ENCODE results near the gene PICALM.

The PICALM gene

GRCh38 chr11:86050196-86050709, 18.6 kb downstream of the PICALM start:
- TF ChIP-seq CTCF (IDR thresholded peaks at IDR 0.05; ENCODE audit: control insufficient read depth, extremely low read depth, insufficient read depth) = no peak
- no peak overlapping the region for H3K4me3 ChIP-seq (ENCODE audit: low read depth, low read length)
- DNase-seq (ENCODE audit: low read depth) = no peak

DNA sequence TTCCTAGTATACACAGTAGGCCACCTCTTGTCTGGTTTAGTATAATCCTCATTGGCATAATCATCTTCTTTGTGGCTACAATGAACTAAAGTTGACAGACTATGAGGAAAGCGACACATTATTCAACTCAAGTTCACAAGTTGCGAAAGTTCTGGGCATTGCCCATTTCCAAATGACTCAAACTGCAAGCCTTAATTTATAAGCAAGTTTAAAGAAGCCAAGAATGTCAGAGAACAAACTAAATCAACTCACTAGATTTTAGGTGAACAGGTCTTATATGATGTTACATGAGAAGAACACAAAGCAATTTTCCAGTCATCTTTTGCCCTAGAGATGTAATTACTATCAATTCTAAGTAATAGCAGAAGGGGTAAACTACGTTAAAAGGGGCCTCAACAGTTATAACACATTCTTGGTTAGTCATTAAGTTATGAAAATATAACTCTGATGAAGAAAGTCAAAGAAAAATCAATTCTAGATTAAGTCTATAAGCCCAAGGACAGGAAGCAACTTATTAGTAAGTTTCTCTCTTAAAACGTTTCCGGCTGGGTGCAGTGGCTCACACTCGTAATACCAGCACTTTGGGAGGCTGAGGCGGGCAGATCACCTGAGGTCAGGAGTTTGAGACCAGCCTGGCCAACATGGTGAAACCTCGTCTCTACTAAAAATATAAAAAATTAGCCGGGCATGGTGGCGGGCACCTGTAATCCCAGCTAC, 21.5 kb downstream of the PICALM start:
- no peak for DNase-seq (ENCODE audit: low read depth)
- no peak overlapping the region for H3K4me3 ChIP-seq (ENCODE audit: low read depth, low read length)
- no peak for TF ChIP-seq CTCF (IDR thresholded peaks at IDR 0.05; ENCODE audit: control insufficient read depth, extremely low read depth, insufficient read depth)

GRCh38 chr11:86046116-86046515, 22.8 kb downstream of the PICALM start:
- no peak for TF ChIP-seq CTCF (IDR thresholded peaks at IDR 0.05; ENCODE audit: control insufficient read depth, extremely low read depth, insufficient read depth)
- H3K4me3 ChIP-seq (ENCODE audit: low read depth, low read length) = no peak overlapping the region
- DNase-seq (ENCODE audit: low read depth) = no peak

DNA sequence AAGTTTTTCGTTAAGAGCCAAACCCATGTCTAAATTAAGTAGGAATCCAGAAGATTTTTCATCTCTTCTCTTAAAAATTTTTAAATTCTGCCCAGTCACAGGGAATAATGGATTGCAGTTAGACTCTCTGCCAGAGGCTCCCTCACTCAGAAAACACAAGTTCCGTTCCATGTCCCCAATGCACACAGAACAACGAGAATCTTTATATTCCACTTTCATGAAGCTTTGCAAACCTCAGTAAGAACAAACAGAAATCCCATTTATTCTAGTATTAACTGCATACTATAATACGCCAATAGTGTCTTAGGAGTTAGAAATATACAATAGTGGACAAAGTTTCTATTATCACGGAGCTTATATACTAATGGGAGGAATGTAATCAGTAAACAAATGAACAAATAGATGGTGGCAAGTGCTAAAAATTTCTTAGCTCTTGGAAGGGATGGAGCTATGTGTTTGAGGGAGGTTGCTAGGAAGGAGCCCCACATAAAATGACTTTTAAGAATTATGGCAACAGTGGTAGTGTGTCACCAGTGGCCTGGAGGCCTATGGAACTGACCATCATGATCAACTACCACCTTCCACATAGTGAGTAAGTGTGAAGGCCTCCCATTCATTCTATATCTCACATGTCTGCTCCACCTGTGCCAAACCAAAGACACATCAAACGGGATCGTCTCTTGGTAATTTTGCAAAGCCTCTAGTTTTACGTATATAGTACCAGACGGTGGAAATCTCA, 24.9 kb downstream of the PICALM start:
- TF ChIP-seq CTCF (IDR thresholded peaks at IDR 0.05; ENCODE audit: control insufficient read depth, extremely low read depth, insufficient read depth) = no peak
- H3K4me3 ChIP-seq (ENCODE audit: low read depth, low read length) = no peak overlapping the region
- DNase-seq (ENCODE audit: low read depth) = no peak

DNA sequence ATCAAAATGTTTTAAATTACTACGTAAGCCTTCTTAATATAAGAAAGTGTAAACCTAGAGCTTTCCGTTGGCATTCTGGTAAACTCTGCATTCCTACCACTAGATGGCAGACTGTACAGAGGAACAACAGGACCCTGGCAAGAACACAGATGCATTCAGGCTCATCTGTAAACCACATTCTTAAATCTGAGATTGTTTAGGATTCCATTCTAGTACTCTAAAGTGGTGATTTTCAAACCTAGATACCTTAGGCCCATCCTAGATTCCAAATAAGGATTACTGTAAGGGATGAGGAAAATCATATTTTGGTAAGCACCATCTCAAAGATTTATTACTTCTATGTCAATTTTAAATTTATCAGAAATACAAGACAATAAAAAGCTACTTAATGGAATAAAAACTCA, 26.9 kb downstream of the PICALM start:
- no peak overlapping the region for H3K4me3 ChIP-seq (ENCODE audit: low read depth, low read length)

More for the DNA sequence above, 26.9 kb downstream of the PICALM start:
- peak; percentile 77 for TF ChIP-seq CTCF (IDR thresholded peaks at IDR 0.05; ENCODE audit: control insufficient read depth, extremely low read depth, insufficient read depth)
- DNase-seq (ENCODE audit: low read depth) = peak; percentile 73

All from LNCaP clone FGC (cell line).